H9 (cell line): ENCODE results near the gene COX17. TPM values are rescaled to one million over a fixed set of nuclear protein-coding genes. Genes with fewer than 3 reads are reported as not detected.

ENCODE experiments used
- DNase-seq: peaks from one replicate; pipeline ENCODE4 v3.0.0-alpha.2; 2017
- H2AFZ ChIP-seq: one replicate; pipeline ENCODE4 v1.6.1; 2013; ENCODE audit warnings: mild to moderate bottlenecking, low read length, control low read depth, moderate library complexity
- H2AK5ac ChIP-seq: 2 replicates; pipeline ENCODE4 v1.6.1; 2013; ENCODE audit warnings: low read length, control low read depth, mixed read lengths; ENCODE audit not compliant: insufficient read length
- H2BK120ac ChIP-seq: one replicate; pipeline ENCODE4 v1.6.1; 2013; ENCODE audit warnings: low read depth, mild to moderate bottlenecking, low read length, control low read depth, inconsistent platforms; ENCODE audit not compliant: poor library complexity, severe bottlenecking
- H2BK12ac ChIP-seq: 2 replicates; pipeline ENCODE4 v1.6.1; 2013; ENCODE audit warnings: low read length, control low read depth, mixed read lengths, low read depth; ENCODE audit not compliant: insufficient read length
- H2BK15ac ChIP-seq: 2 replicates; pipeline ENCODE4 v1.6.1; 2013; ENCODE audit warnings: low read depth, low read length, control low read depth
- H2BK20ac ChIP-seq: one replicate; pipeline ENCODE4 v1.6.1; 2013; ENCODE audit warnings: low read depth, mild to moderate bottlenecking, low read length, control low read depth, inconsistent platforms; ENCODE audit not compliant: poor library complexity, severe bottlenecking
- H2BK5ac ChIP-seq: 2 replicates; pipeline ENCODE4 v1.6.1; 2013; ENCODE audit warnings: low read length, control low read depth, mixed read lengths; ENCODE audit not compliant: insufficient read length
- H3K14ac ChIP-seq: 2 replicates; pipeline ENCODE4 v1.6.1; 2013; ENCODE audit warnings: low read length, control low read depth; ENCODE audit not compliant: insufficient read depth
- H3K18ac ChIP-seq: 2 replicates; pipeline ENCODE4 v1.6.1; 2013; ENCODE audit warnings: low read depth, mild to moderate bottlenecking, mixed read lengths, low read length, control low read depth; ENCODE audit not compliant: insufficient read length
- H3K23ac ChIP-seq: 2 replicates; pipeline ENCODE4 v1.6.1; 2013; ENCODE audit warnings: low read length, control low read depth, mixed read lengths, low read depth; ENCODE audit not compliant: insufficient read length
- H3K23me2 ChIP-seq: 2 replicates; pipeline ENCODE4 v1.6.1; 2013; ENCODE audit warnings: low read depth, mild to moderate bottlenecking, mixed read lengths, low read length, control low read depth; ENCODE audit not compliant: insufficient read length, poor library complexity, severe bottlenecking
- H3K27ac ChIP-seq: 2 replicates; pipeline ENCODE4 v1.5.1; 2013; ENCODE audit warnings: low read length, control low read depth, mixed read lengths, low read depth; ENCODE audit not compliant: insufficient read length
- H3K27me3 ChIP-seq: 2 replicates; pipeline ENCODE4 v1.6.1; 2013; ENCODE audit warnings: low read length, control low read depth, inconsistent platforms; ENCODE audit not compliant: insufficient read depth
- H3K4ac ChIP-seq: 2 replicates; pipeline ENCODE4 v1.6.1; 2013; ENCODE audit warnings: low read depth, mild to moderate bottlenecking, control low read depth, inconsistent platforms, low read length, moderate library complexity
- H3K4me1 ChIP-seq: 2 replicates; pipeline ENCODE4 v1.6.1; 2013; ENCODE audit warnings: low read length, control low read depth, inconsistent platforms; ENCODE audit not compliant: insufficient read depth
- H3K4me2 ChIP-seq: 2 replicates; pipeline ENCODE4 v1.6.1; 2013; ENCODE audit warnings: low read length, control low read depth, mixed read lengths; ENCODE audit not compliant: insufficient read length, insufficient read depth
- H3K56ac ChIP-seq: 2 replicates; pipeline ENCODE4 v1.6.1; 2013; ENCODE audit warnings: low read depth, mild to moderate bottlenecking, mixed read lengths, low read length, control low read depth; ENCODE audit not compliant: insufficient read length
- H3K79me1 ChIP-seq: 2 replicates; pipeline ENCODE4 v1.6.1; 2013; ENCODE audit warnings: low read depth, mild to moderate bottlenecking, moderate library complexity, low read length, control low read depth, inconsistent platforms; ENCODE audit not compliant: insufficient read depth, poor library complexity, severe bottlenecking
- H3K79me2 ChIP-seq: 2 replicates; pipeline ENCODE4 v1.6.1; 2013; ENCODE audit warnings: low read length, control low read depth, inconsistent platforms; ENCODE audit not compliant: insufficient read depth
- H3K9ac ChIP-seq: 2 replicates; pipeline ENCODE4 v1.6.1; 2013; ENCODE audit warnings: low read length, control low read depth, mixed read lengths; ENCODE audit not compliant: insufficient read length; ENCODE audit errors: extremely low read depth
- H3K9me3 ChIP-seq: one replicate; pipeline ENCODE4 v1.6.1; 2013; ENCODE audit warnings: low read depth, low read length, inconsistent platforms; ENCODE audit not compliant: control insufficient read depth
- H3T11ph ChIP-seq: one replicate; pipeline ENCODE4 v1.6.1; 2013; ENCODE audit warnings: mild to moderate bottlenecking, low read length, control low read depth, inconsistent platforms
- H4K20me1 ChIP-seq: one replicate; pipeline ENCODE4 v1.6.1; 2013; ENCODE audit not compliant: control insufficient read depth, insufficient read length, insufficient read depth
- H4K5ac ChIP-seq: 2 replicates; pipeline ENCODE4 v1.6.1; 2013; ENCODE audit warnings: low read depth, mild to moderate bottlenecking, mixed read lengths, low read length, control low read depth; ENCODE audit not compliant: insufficient read length
- H4K8ac ChIP-seq: replicated peaks from 2 replicates; pipeline ENCODE4 v1.6.1; 2013; ENCODE audit warnings: low read length, control low read depth, mixed read lengths, low read depth; ENCODE audit not compliant: insufficient read length
- H4K91ac ChIP-seq: 2 replicates; pipeline ENCODE4 v1.6.1; 2013; ENCODE audit warnings: low read depth, mild to moderate bottlenecking, moderate library complexity, mixed read lengths, low read length, control low read depth; ENCODE audit not compliant: insufficient read length
- H3K27ac Mint-ChIP-seq, 3 experiments: 2 replicates in 2 of 3; 3 replicates in 1 of 3; pipeline ENCODE4 v1.8.0; 2020 to 2021; ENCODE audit warnings: mixed read lengths in 3 of 3, mild to moderate bottlenecking in 1 of 3, moderate library complexity in 1 of 3
- H3K27me3 Mint-ChIP-seq: 2 replicates; pipeline ENCODE4 v1.8.0; 2021; ENCODE audit warnings: low read depth, mild to moderate bottlenecking, moderate library complexity, mixed read lengths
- H3K36me3 Mint-ChIP-seq, 3 experiments: 2 replicates in 2 of 3; 3 replicates in 1 of 3; pipeline ENCODE4 v1.8.0; 2020 to 2021; ENCODE audit warnings: low read depth in 3 of 3, mixed read lengths in 3 of 3; ENCODE audit not compliant: insufficient read depth in 1 of 3
- H3K4me1 Mint-ChIP-seq, 2 experiments: 2 replicates each; pipeline ENCODE4 v1.8.0; 2020; ENCODE audit warnings: mixed read lengths in 2 of 2
- H3K4me3 Mint-ChIP-seq, 2 experiments: 2 replicates in 1 of 2; 3 replicates in 1 of 2; pipeline ENCODE4 v1.8.0; 2020 to 2021; ENCODE audit warnings: mild to moderate bottlenecking in 2 of 2, mixed read lengths in 2 of 2, moderate library complexity in 1 of 2
- H3K9me3 Mint-ChIP-seq, 2 experiments: 2 replicates in 1 of 2; 3 replicates in 1 of 2; pipeline ENCODE4 v1.8.0; 2020; ENCODE audit warnings: mild to moderate bottlenecking in 2 of 2, mixed read lengths in 2 of 2, moderate library complexity in 1 of 2
- WGBS: extraction: QIAGEN DNeasy Blood & Tissue Kit; methylation state at CpG from one replicate; pipeline ENCODE4 v1.1.7; 2013; ENCODE audit warnings: missing lambda C conversion rate, low lambda C conversion rate, mixed read lengths; ENCODE audit not compliant: insufficient read length; ENCODE audit errors: extremely low coverage; 5-methylcytosine and 5-hydroxymethylcytosine counted together
- total RNA-seq: library from RNA; stranded (reverse); gene quantifications from 2 replicates; pipeline ENCODE4 v1.2.1, GENCODE V29; 2021
- TF ChIP-seq, protein P1 (sequence below): fragments of 200-600 bp; sonication (generic); conservative IDR thresholded peaks from 3 replicates; pipeline ENCODE4 v1.8.0; 2021; ENCODE audit warnings: antibody characterized with exemption, mild to moderate bottlenecking

Gene COX17
- total RNA-seq, 1 experiment from 2014 or later = 47.0 TPM

DNA sequence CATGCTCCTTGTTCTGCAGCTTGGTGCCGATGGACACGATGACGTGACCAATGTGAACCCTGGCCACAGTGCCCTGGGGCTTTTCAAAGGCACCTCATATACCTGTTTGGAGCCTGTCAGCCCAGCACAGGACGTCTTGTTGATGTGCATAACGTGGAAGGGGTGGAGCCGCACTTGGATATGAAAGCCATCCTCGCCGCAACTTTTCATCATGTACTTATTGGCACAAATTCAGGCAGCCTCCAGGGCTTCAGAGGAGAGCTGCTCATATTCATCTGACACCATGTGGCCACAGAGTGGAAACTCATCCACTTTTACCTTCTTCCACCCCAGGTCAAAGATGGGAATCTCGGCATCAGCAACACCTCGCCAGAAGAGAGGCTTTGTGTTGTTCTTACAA lies 41.5 kb downstream of the COX17 start:
- Mint-ChIP-seq H3K36me3 (no peaks in the 10 kb centered on the region; a peak in 1 of 7 replicates), H3K4me3 (no peak overlapping the region), H3K4me1 (peaks cover 2 to 10% of the 10 kb centered on the region in 2 experiments; a peak in 1 of 4 replicates), H3K27ac (peak overlapping the region in 1 of 3 experiments; percentile 14; a peak in 1 of 7 replicates), H3K27me3 (no peaks in the 10 kb centered on the region; the same call in 1 of the 2 replicates), H3K9me3 (no peaks in the 10 kb centered on the region)
- no peak overlapping the region for H2BK12ac ChIP-seq
- no peak overlapping the region for H3T11ph ChIP-seq
- H4K20me1 ChIP-seq = no peaks in the 10 kb centered on the region
- no peak overlapping the region for H3K4me2 ChIP-seq
- no peak overlapping the region for H2BK5ac ChIP-seq
- H3K23me2 ChIP-seq = no peaks in the 10 kb centered on the region
- no peak overlapping the region for H3K27ac ChIP-seq
- no peak overlapping the region for H4K5ac ChIP-seq
- TF ChIP-seq, protein P1, sequence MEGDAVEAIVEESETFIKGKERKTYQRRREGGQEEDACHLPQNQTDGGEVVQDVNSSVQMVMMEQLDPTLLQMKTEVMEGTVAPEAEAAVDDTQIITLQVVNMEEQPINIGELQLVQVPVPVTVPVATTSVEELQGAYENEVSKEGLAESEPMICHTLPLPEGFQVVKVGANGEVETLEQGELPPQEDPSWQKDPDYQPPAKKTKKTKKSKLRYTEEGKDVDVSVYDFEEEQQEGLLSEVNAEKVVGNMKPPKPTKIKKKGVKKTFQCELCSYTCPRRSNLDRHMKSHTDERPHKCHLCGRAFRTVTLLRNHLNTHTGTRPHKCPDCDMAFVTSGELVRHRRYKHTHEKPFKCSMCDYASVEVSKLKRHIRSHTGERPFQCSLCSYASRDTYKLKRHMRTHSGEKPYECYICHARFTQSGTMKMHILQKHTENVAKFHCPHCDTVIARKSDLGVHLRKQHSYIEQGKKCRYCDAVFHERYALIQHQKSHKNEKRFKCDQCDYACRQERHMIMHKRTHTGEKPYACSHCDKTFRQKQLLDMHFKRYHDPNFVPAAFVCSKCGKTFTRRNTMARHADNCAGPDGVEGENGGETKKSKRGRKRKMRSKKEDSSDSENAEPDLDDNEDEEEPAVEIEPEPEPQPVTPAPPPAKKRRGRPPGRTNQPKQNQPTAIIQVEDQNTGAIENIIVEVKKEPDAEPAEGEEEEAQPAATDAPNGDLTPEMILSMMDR = no peak
- peak overlapping the region; percentile 77 for H4K8ac ChIP-seq
- H3K9ac ChIP-seq = no peak overlapping the region
- H3K79me1 ChIP-seq = no peaks in the 10 kb centered on the region
- WGBS = no CpG with 5 or more reads among the region's 10 CpGs
- no peak overlapping the region for H2AK5ac ChIP-seq
- no peak for DNase-seq
- H2BK15ac ChIP-seq = no peak overlapping the region
- no peak overlapping the region for H3K56ac ChIP-seq
- no peak overlapping the region for H3K18ac ChIP-seq
- no peaks in the 10 kb centered on the region for H3K79me2 ChIP-seq
- no peak overlapping the region for H4K91ac ChIP-seq
- no peaks in the 10 kb centered on the region for H3K9me3 ChIP-seq
- H3K4me1 ChIP-seq = no peaks in the 10 kb centered on the region
- H2BK120ac ChIP-seq = no peak overlapping the region
- H3K4ac ChIP-seq = no peak overlapping the region
- H3K27me3 ChIP-seq = no peaks in the 10 kb centered on the region
- H3K14ac ChIP-seq = no peak overlapping the region
- no peak overlapping the region for H3K23ac ChIP-seq
- no peak overlapping the region for H2AFZ ChIP-seq
- H2BK20ac ChIP-seq = no peak overlapping the region
